Lung (tissue), 12 donors: ENCODE data around the gene NFIA. TPM values are rescaled to one million over a fixed set of nuclear protein-coding genes. Genes with fewer than 3 reads are reported as not detected.

Source experiments
- ATAC-seq: fragments of 200-7000 bp; cut with Tn5 transposase; one replicate; pipeline ENCODE4 v1.9.1; 2020; ENCODE audit warnings: moderate number of reproducible peaks; ENCODE audit not compliant: insufficient read depth, low FRiP score
- DNase-seq, 3 donors: peaks; one replicate each; pipeline ENCODE4 v3.0.0-alpha.2; 2013 to 2017
- H3K27ac ChIP-seq, 2 donors: one replicate each; pipeline ENCODE4 v1.5.1; 2013; ENCODE audit warnings: mild to moderate bottlenecking in 2 of 2, moderate library complexity in 2 of 2, control low read depth in 1 of 2, inconsistent platforms in 1 of 2, low read depth in 1 of 2, low read length in 1 of 2
- H3K27me3 ChIP-seq, 3 donors: one replicate each; pipeline ENCODE4 v1.5.1; 2013; ENCODE audit warnings: low read length in 2 of 3; ENCODE audit not compliant: control insufficient read depth in 3 of 3, insufficient read depth in 3 of 3
- H3K36me3 ChIP-seq, 4 donors: one replicate each; pipeline ENCODE4 v1.5.1; 2013; ENCODE audit warnings: low read length in 4 of 4, mild to moderate bottlenecking in 1 of 4, moderate library complexity in 1 of 4; ENCODE audit not compliant: control insufficient read depth in 4 of 4, insufficient read depth in 4 of 4
- H3K4me1 ChIP-seq, 5 donors: one replicate each; pipeline ENCODE4 v1.5.1; 2013; ENCODE audit warnings: low read length in 5 of 5, mild to moderate bottlenecking in 2 of 5, moderate library complexity in 1 of 5; ENCODE audit not compliant: control insufficient read depth in 5 of 5, insufficient read depth in 5 of 5
- H3K4me3 ChIP-seq: one replicate; pipeline ENCODE4 v1.5.1; 2013; ENCODE audit warnings: mild to moderate bottlenecking, control low read depth, moderate library complexity
- H3K9ac ChIP-seq, 2 donors: one replicate each; pipeline ENCODE4 v1.5.1; 2013; ENCODE audit warnings: low read length in 2 of 2, control low read depth in 1 of 2; ENCODE audit not compliant: insufficient read depth in 1 of 2
- H3K9me3 ChIP-seq, 4 donors: one replicate each; pipeline ENCODE4 v1.5.1; 2013; ENCODE audit warnings: low read length in 3 of 4, mild to moderate bottlenecking in 1 of 4, moderate library complexity in 1 of 4; ENCODE audit not compliant: control insufficient read depth in 4 of 4, insufficient read depth in 3 of 4
- WGBS, 2 donors: extraction: QIAGEN DNeasy Blood & Tissue Kit; methylation state at CpG; one replicate each; pipeline ENCODE4 v1.1.7; 2013; 5-methylcytosine and 5-hydroxymethylcytosine counted together
- polyA plus RNA-seq, 2 donors: library from polyadenylated mRNA; stranded (reverse); fragments of 200-250 nt; gene quantifications; one replicate each; pipeline ENCODE4 v1.2.1, GENCODE V29; 2013
- total RNA-seq, 2 donors: library from RNA; depleted of rRNA in 1 of 2; stranded (reverse); fragments of >200 nt in 1 of 2; gene quantifications; one replicate each; pipeline ENCODE4 v1.2.1, GENCODE V29; 2014 to 2021
- TF ChIP-seq, protein P1 (sequence below): IDR thresholded peaks from 2 replicates; pipeline ENCODE4 v1.5.1; 2012; ENCODE audit warnings: mild to moderate bottlenecking; ENCODE audit errors: control extremely low read depth, extremely low read depth
- donor health status: control.
- donor health status: control.
- donor health status: Bipolar disorder and iron deficiency.
- donor health status: healthy.
- donor health status: DM: yes; HTN: yes; CAD: no.

The NFIA gene
- total and polyA plus RNA-seq, 4 donors: 3.0 to 63.4 (median 34.2) TPM

DNA sequence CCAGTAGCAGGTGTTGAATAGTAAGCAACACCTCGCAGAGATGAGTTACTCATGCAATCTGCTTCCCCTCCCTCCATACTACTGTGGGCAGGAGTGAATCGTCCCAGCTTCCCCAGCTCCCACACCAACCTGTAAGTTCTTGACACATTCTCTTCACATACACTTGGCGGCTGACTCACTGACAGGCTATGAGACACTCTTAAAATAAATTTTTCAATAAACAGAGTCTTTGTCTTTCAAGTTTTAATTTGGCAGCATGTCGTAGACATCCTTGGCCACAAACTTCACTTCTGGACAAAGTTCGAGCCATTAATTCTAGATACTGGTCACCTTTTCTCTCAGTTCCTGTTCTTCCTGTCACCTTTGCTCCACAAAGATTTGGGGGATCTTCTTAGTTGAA, 351.9 kb downstream of the NFIA start:
- H3K27me3 ChIP-seq: no peaks in the 10 kb centered on the region
- WGBS, 2 donors: 86 to 89% methylated on average over 5 of the region's 5 CpGs
- H3K9ac ChIP-seq: no peak overlapping the region
- H3K36me3 ChIP-seq: peaks cover 0 to 13% (median 5%) of the 10 kb centered on the region in 4 donors
- ATAC-seq: no peak
- peak overlapping the region in 1 of 2 donors; percentile 88 for H3K27ac ChIP-seq
- H3K4me3 ChIP-seq: no peak overlapping the region
- H3K9me3 ChIP-seq: no peaks in the 10 kb centered on the region
- TF ChIP-seq, protein P1, sequence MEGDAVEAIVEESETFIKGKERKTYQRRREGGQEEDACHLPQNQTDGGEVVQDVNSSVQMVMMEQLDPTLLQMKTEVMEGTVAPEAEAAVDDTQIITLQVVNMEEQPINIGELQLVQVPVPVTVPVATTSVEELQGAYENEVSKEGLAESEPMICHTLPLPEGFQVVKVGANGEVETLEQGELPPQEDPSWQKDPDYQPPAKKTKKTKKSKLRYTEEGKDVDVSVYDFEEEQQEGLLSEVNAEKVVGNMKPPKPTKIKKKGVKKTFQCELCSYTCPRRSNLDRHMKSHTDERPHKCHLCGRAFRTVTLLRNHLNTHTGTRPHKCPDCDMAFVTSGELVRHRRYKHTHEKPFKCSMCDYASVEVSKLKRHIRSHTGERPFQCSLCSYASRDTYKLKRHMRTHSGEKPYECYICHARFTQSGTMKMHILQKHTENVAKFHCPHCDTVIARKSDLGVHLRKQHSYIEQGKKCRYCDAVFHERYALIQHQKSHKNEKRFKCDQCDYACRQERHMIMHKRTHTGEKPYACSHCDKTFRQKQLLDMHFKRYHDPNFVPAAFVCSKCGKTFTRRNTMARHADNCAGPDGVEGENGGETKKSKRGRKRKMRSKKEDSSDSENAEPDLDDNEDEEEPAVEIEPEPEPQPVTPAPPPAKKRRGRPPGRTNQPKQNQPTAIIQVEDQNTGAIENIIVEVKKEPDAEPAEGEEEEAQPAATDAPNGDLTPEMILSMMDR: no peak
- H3K4me1 ChIP-seq: peaks cover 0 to 47% (median 0%) of the 10 kb centered on the region in 5 donors
- no peak for DNase-seq

DNA sequence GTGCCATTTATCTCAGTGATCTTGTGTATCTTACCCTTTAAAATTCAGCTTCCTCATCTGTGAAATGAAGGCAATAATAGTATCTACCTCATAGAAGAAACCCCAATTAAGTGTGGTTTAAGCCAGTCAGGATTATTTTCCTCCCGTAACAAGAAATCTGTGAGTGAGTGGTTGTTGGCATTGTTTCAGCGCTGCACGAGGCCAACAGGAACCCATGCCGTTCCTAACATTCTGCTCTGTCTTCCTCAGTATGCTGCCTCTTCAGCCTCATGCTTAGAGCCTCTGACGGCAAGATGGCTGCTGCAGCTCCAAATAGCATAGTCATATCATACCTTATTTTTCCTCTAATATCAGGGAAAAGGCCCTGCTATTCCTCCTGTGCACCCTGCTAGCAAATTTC, 352.9 kb downstream of the NFIA start:
- H3K27me3 ChIP-seq: no peaks in the 10 kb centered on the region
- DNase-seq (no peak), ATAC-seq (no peak)
- peak overlapping the region in 1 of 2 donors; percentile 88 for H3K27ac ChIP-seq
- peaks cover 0 to 10% (median 5%) of the 10 kb centered on the region in 4 donors for H3K36me3 ChIP-seq
- H3K9me3 ChIP-seq: no peaks in the 10 kb centered on the region
- 36 to 60% methylated on average over 5 of the region's 5 CpGs for WGBS, 2 donors
- TF ChIP-seq, protein P1: no peak
- H3K9ac ChIP-seq: no peak overlapping the region
- no peak overlapping the region for H3K4me3 ChIP-seq
- peaks cover 0 to 47% (median 0%) of the 10 kb centered on the region in 5 donors for H3K4me1 ChIP-seq

DNA sequence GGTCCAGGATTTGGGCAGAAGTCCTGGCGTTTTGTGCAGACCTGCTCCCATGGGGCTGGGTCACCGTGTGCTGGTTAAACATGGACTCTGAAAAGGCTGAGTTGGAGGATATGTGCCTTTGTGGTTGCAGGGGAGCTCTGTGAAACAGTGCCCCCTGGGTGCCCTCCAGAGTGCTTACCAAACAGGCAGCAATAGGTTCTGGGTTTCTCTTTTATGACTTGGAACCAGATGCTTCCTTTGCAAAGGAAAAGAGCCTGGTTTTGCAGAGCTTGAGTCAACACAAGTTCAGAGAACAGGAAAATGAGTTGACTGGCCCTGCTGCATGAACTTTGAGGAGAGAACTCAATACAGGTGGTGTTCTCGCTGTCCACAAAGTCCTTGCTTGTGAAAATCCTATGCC, 353.7 kb downstream of the NFIA start:
- Histone ChIP-seq H3K36me3 (peaks cover 0 to 10% (median 5%) of the 10 kb centered on the region in 4 donors), H3K27ac (peak overlapping the region; percentile 18 to 88), H3K4me3 (no peak overlapping the region), H3K9ac (no peak overlapping the region), H3K27me3 (no peaks in the 10 kb centered on the region), H3K4me1 (peaks cover 0 to 50% (median 0%) of the 10 kb centered on the region in 5 donors), H3K9me3 (no peaks in the 10 kb centered on the region)
- peak in 1 of 3 donors; percentile 17 for DNase-seq
- TF ChIP-seq, protein P1: no peak
- ATAC-seq: peak; percentile 51
- 42 to 71% methylated on average over 3 of the region's 3 CpGs for WGBS, 2 donors
